Panc1 (cell line): ENCODE measurements around the gene USP3.

ENCODE experiments used
- CTCF ChIP-seq: fragments of 450-650 bp; IDR thresholded peaks from 2 replicates; pipeline ENCODE4 v1.5.1; 2017; ENCODE audit warnings: mild to moderate bottlenecking
- POLR2AphosphoS5 ChIP-seq: IDR thresholded peaks from 2 replicates; pipeline ENCODE4 v1.6.1; 2012; ENCODE audit warnings: mild to moderate bottlenecking, low read depth, low read length, moderate library complexity
- REST ChIP-seq, 2 experiments: IDR thresholded peaks; 2 replicates each; pipeline ENCODE4 v1.6.1; 2011 to 2012; ENCODE audit warnings: low read depth in 2 of 2, control low read depth in 1 of 2, low read length in 1 of 2, mild to moderate bottlenecking in 1 of 2, moderate library complexity in 1 of 2; ENCODE audit not compliant: insufficient read depth in 1 of 2
- SIN3A ChIP-seq: IDR thresholded peaks from 2 replicates; pipeline ENCODE4 v1.6.1; 2012; ENCODE audit warnings: low read depth, mild to moderate bottlenecking, low read length, moderate library complexity, borderline replicate concordance; ENCODE audit not compliant: insufficient read depth
- TCF7L2 ChIP-seq: IDR thresholded peaks from 2 replicates; pipeline ENCODE4 v1.6.1; 2011; ENCODE audit warnings: mild to moderate bottlenecking, low read depth, low read length, inconsistent platforms

- TF ChIP-seq CTCF (no peak), TCF7L2 (no peak), SIN3A (no peak), POLR2AphosphoS5 (no peak), REST (IDR thresholded peaks at IDR 0.05; ENCODE audit: insufficient read depth in 1 of 2, low read depth in 2 of 2, low read length in 1 of 2) (no peak)
These were observed 9.1 kb upstream of the USP3 start for GRCh38 chr15:63495343-63495742.
